Activated CD8-positive, alpha-beta memory T cell treated with anti-CD3 and anti-CD28 coated beads for 4 hours (primary cell): ENCODE results near the gene DGKQ.
"Not testable (repeated sequence)": the region's sequence is repeated elsewhere in the genome, so short reads cannot be mapped to it uniquely, and the experiment has no call there.

Experiments
- DNase-seq, 2 donors: peaks; one replicate each; pipeline ENCODE4 v3.0.0-alpha.2; 2020; ENCODE audit warnings: low read depth in 2 of 2

Gene DGKQ

DNA sequence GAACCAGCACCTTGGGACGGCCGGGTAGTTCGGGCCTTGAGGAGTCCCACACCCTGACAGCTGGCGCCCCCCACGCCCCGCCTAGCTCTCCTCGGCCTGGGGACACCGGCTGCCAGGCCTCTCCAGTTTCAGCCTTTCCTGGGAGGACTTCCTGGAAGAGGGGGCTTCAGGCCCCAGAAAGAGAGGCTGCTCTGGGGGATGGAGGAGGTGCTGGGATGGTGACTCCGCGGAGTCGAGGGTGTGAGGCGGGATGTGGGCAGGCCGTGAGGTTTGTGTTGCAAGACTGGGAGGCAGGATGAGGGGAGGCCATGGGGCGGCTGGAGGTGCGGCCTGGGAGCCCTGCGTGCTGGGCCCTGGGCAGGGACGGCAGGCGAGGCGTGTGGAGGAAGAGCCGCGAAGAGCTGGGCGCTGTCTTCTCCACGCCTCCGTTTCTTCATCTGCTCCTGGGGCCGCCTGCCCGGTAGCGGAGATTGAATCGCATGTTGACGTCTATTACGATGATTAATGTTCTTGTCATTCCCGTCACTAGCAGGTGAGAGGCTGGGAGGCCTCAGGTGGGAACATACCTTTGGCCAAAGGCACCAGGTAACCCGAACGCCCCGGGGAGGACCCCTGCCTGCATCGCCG lies 37.1 kb upstream of the DGKQ start:
- DNase-seq = peak in 1 of 2 donors; percentile 47

GRCh38 chr4:1009542-1010394 lies 36.4 kb upstream of the DGKQ start:
- DNase-seq = peak; percentile 48 to 59

GRCh38 chr4:1008840-1009541 lies 35.6 kb upstream of the DGKQ start:
- DNase-seq = no peak

DNA sequence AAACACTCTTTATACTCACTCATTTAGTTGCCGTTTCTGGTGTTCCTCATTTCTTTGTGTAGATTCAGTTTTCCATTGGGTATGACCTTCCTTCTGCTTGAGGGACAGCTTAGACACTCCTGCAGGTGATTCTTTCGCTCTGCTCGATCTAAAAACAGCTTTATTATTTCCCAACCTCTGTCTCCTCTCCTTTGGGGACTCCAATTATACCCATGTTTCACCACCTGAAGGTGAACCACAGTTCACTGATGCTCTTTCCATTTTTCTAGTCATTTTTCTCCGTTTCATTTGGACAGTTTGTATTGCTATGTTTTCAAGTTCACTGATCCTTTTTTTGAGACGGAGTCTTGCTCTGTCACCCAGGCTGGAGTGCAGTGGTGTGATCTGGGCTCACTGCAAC lies 33.5 kb upstream of the DGKQ start:
- no peak for DNase-seq

DNA sequence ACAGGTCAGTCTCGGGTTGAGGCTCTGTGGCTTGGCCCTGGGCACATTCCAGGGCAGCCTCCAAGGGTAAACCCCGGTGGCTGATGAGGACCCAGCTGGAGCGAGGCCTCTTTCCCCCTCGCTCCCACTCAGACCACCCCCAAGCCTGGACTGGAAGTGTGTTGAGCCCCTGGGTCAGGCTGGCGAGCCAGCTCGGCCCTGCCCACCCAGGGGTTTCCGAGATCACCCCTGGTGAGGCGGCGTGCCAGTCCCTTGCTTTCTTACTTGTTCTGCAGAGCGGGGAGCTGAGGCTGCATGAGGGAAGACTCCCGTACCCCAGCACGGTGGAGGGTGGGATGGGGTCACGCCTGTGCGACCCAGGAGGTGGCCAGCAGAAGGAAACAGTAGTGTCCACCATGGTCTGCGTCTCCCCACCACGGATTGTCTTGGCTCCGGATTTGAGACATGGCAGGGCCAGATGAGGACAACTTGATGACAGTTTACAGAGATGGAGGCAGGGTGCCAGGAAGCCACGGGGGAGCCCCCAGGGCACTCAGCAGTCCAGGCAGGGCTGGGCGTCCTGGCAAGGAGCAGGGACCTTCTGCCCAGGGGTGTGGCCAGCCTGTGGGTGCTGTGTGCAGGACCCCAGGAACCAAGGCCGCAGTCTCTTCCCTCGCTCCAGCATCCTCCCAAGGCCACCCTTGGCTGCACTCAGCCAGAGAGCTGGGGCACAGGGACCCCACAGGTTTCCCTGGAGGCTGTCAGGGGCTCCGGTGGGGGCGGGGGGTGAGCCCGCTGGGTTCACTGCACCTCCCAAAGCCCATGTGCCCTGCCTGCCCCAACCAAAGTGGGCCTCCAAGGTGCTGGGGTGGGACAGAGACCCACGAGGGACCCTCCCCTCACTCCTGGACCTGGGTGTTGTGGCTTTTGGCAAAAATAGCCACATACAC lies 31.5 kb upstream of the DGKQ start:
- DNase-seq = no peak

DNA sequence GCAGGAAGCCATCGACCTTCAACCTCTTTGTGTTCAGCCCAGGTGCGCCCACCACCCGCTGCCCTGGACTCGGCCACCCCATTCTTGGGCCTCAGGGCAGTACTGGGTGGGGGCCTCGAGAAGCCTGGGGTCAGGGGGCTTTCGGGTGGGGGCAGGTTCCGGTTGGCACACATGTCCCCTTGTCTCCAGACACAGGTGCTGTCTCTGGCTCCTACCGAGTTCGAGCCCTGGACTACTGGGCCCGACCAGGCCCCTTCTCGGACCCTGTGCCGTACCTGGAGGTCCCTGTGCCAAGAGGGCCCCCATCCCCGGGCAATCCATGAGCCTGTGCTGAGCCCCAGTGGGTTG lies 30.7 kb upstream of the DGKQ start:
- no peak for DNase-seq

- DNase-seq = no peak
Observed at GRCh38 chr4:1003271-1004070, 30.1 kb upstream of the DGKQ start.

DNA sequence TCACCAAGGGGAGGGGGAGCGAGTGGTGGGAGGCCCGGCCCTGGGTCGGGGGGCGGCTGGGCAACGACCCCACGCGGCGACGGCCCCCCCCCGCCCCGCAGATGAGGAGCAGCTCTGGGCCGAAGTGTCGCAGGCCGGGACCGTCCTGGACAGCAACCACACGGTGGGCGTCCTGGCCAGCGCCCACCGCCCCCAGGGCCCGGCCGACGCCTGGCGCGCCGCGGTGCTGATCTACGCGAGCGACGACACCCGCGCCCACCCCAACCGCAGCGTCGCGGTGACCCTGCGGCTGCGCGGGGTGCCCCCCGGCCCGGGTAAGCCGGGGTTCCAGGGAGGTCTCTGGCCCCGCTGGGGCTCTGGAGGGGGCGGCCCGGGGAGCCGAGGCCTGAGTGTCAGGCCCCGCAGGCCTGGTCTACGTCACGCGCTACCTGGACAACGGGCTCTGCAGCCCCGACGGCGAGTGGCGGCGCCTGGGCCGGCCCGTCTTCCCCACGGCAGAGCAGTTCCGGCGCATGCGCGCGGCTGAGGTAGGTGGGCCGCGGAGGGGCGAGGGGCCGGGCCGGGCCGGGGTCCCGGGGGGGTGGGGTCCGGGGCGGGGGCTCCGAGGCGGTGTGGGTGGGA lies 29.4 kb upstream of the DGKQ start:
- DNase-seq = no peak

- DNase-seq = no peak
Observed at GRCh38 chr4:1002131-1002630, 28.8 kb upstream of the DGKQ start.

- no peak for DNase-seq
Observed at GRCh38 chr4:1001561-1002130, 28.3 kb upstream of the DGKQ start.

DNA sequence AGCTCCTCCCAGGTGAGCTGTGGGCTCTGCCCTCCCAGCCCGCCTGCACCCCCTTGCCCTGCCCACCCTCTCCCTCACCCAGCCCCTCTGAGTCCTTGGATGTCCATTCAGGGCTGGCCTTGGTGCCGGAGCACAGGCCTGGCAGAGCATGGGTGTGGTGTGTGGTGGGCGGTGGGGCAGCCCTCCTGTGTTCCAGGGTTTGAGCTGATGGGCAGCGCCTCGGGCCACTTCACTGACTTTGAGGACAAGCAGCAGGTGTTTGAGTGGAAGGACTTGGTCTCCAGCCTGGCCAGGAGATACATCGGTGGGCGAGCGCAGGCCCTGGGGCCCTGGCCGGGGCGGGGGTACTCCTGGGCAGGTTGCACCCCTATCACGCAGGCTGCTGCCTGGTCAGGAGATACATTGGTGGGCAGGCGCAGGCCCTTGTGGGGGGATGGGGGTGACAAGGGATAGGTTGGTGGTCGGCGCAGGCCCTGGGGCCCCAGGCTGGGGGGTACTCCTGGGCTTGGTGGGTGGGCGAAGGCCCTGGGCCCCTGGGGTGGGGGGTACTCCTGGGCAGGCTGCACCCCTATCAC lies 27.4 kb upstream of the DGKQ start:
- DNase-seq = no peak

- DNase-seq = no peak
Observed at GRCh38 chr4:999882-1000425, 26.6 kb upstream of the DGKQ start.

- not testable (repeated sequence) for DNase-seq
Observed at GRCh38 chr4:999240-999863, 26.0 kb upstream of the DGKQ start.

DNA sequence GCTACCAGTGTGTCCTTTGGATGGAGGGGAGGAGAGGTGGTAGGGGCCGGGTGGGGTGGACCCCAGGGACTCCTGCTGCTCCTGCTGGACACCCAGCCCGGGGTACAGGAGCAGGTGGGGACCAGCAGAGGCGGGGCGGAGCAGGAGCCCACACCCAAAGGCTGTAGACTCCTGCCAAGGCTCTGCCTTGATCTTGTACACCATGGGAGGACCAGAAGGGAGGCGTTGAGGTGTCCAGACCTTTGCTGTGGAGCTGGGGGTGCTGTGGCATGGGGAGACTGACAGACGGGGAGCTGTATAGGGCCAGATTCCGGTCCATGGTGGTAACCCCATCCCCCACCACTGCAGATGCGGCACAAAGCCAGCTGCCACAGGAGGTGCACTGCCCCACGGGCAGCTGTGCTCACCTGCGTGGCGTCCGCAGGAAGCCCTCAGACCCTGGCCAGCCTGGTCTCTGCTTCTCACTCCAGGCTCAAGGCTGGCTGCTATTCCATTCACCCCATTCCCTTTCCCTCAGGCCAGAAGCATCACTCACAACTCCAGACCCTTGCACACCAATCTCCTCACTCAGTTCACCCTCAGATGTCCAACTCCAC lies 24.8 kb upstream of the DGKQ start:
- DNase-seq = no peak

DNA sequence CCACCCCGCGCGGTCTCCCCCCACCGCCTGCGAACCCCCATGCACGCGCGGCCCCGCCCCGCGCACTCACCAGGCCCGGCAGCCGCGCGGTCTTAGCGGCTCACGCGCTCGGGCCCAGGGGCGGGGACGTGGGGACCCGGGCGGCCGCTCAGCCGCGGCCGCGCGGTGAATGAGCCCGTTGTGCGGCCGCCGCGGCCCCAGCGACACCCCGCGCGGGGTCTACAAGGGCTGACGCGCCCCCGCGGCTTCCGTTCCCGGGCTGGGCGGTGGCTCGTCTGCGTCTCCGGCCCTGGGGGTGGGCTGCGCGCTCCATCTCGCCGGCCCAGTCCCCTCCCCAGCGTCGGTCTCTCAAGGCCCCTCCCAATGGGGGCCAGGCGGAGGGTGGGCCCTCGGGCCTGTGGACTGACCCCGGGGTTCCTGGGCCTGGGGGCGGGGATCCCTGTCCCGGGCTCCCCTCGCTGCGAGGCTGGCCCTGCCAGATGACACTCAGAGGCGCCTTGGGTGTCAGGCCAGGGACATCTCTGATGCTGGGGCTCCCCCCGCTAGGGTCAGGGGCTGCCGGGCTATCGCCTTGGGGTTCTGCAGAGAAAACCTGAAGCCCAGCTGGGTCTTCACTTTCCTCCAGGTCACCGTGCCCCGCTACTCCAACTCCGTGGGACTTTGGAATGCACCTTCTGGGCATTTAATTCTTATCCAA lies 24.2 kb upstream of the DGKQ start:
- DNase-seq = no peak

DNA sequence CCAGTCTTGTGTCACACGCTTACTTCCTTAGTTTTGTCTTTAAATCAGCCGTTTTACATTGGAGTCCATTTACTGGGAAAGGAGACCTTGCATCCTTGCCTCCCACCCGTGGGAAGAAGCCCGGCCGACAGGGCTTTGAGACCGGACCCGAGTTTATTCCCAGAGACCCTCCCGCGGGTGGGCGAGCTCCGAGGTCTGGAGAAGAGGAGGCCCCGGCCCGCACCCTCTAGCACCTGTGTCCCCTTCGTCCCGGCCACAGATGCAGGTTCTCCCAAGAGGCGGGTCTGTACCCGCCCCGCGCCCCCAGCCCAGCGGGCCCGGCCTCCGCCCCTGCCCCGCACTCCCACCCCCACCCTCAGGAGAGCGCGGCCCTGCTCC lies 23.6 kb upstream of the DGKQ start:
- DNase-seq = no peak

GRCh38 chr4:996030-996996 lies 22.9 kb upstream of the DGKQ start:
- DNase-seq = no peak
